ENCODE data around the gene NR2C1. TPM values are rescaled to one million over a fixed set of nuclear protein-coding genes. Genes with fewer than 3 reads are reported as not detected.

The NR2C1 gene
- total RNA-seq, 1 experiment from 2014 or later = 45.4 TPM

- Mint-ChIP-seq H3K4me1 (peaks cover 5% of the 10 kb centered on the region), H3K9me3 (no peaks in the 10 kb centered on the region), H3K36me3 (peaks cover 5% of the 10 kb centered on the region), H3K27ac (no peak overlapping the region), H3K4me3 (no peak overlapping the region), H3K27me3 (ENCODE audit: low read depth) (no peaks in the 10 kb centered on the region)
- ATAC-seq (no peak), DNase-seq (ENCODE audit: low spot score) (no peak)
- POLR2A ChIA-PET = no interaction called here
- CTCF ChIA-PET = no interaction called here
- TF ChIP-seq SMAD4 (CRISPR knock-in tag; IDR thresholded peaks at IDR 0.05) = no peak
- no peak for TF ChIP-seq JUN (CRISPR knock-in tag; IDR thresholded peaks at IDR 0.05)
- TF ChIP-seq ZNF671 (CRISPR knock-in tag; IDR thresholded peaks at IDR 0.05) = no peak
- TF ChIP-seq NFE2L1 (CRISPR knock-in tag; IDR thresholded peaks at IDR 0.05) = no peak
- no peak for TF ChIP-seq ZNF138 (CRISPR knock-in tag; conservative IDR thresholded peaks at IDR 0.05)
- no peak for TF ChIP-seq ATF1 (CRISPR knock-in tag; IDR thresholded peaks at IDR 0.05)
- no peak for TF ChIP-seq NFYB (CRISPR knock-in tag; conservative IDR thresholded peaks at IDR 0.05; ENCODE audit: low read depth)
- TF ChIP-seq ZNF121 (CRISPR knock-in tag; IDR thresholded peaks at IDR 0.05) = no peak
- TF ChIP-seq FOXK1 (CRISPR knock-in tag; IDR thresholded peaks at IDR 0.05) = no peak
- no peak for TF ChIP-seq E2F1 (CRISPR knock-in tag; IDR thresholded peaks at IDR 0.05)
- TF ChIP-seq NR2C2 (CRISPR knock-in tag; IDR thresholded peaks at IDR 0.05) = no peak
- TF ChIP-seq NR1H2 (CRISPR knock-in tag; IDR thresholded peaks at IDR 0.05) = no peak
- TF ChIP-seq MXD4 (CRISPR knock-in tag; IDR thresholded peaks at IDR 0.05; ENCODE audit: borderline replicate concordance) = no peak
- TF ChIP-seq CREM (CRISPR knock-in tag; IDR thresholded peaks at IDR 0.05) = no peak
- TF ChIP-seq ZNF416 (CRISPR knock-in tag; IDR thresholded peaks at IDR 0.05) = no peak
- TF ChIP-seq TEAD4 (CRISPR knock-in tag; IDR thresholded peaks at IDR 0.05) = no peak
These were observed 84.9 kb downstream of the NR2C1 start for GRCh38 chr12:94988471-94988870.

GRCh38 chr12:94987801-94988200 is 85.6 kb downstream of the NR2C1 start:
- CTCF ChIA-PET = no interaction called here
- POLR2A ChIA-PET = no interaction called here

More at GRCh38 chr12:94987801-94988200, 85.6 kb downstream of the NR2C1 start:
- no peaks in the 10 kb centered on the region for H3K9me3 Mint-ChIP-seq
- peaks cover 5% of the 10 kb centered on the region for H3K4me1 Mint-ChIP-seq
- H3K4me3 Mint-ChIP-seq = no peak overlapping the region
- H3K36me3 Mint-ChIP-seq = peaks cover 5% of the 10 kb centered on the region
- DNase-seq (ENCODE audit: low spot score) (no peak), ATAC-seq (no peak)
- H3K27ac Mint-ChIP-seq = no peak overlapping the region
- H3K27me3 Mint-ChIP-seq (ENCODE audit: low read depth) = no peaks in the 10 kb centered on the region
- TF ChIP-seq ATF2 (CRISPR knock-in tag; IDR thresholded peaks at IDR 0.05; ENCODE audit: borderline replicate concordance, low read depth) (no peak), E2F5 (CRISPR knock-in tag; IDR thresholded peaks at IDR 0.05) (no peak), CBFB (CRISPR knock-in tag; IDR thresholded peaks at IDR 0.05; ENCODE audit: low read depth) (no peak), CTCF (IDR thresholded peaks at IDR 0.05) (no peak), RELA (CRISPR knock-in tag; IDR thresholded peaks at IDR 0.05; ENCODE audit: borderline replicate concordance) (no peak)
